Testis (tissue), 2 donors: ENCODE results near the gene DDIT3.

Experiments used
- CTCF ChIP-seq, 3 experiments: fragments of 450-650 bp in 2 of 3; fragments of 200-600 bp in 1 of 3; sonication (generic) in 1 of 3; IDR thresholded peaks; one replicate each; pipeline ENCODE4 v1.5.1; 2016 to 2019; ENCODE audit warnings: antibody characterized with exemption in 3 of 3, mild to moderate bottlenecking in 2 of 3, moderate library complexity in 1 of 3
- POLR2A ChIP-seq: fragments of 450-650 bp; IDR thresholded peaks from one replicate; pipeline ENCODE4 v1.6.1; 2017; ENCODE audit warnings: antibody characterized with exemption, mild to moderate bottlenecking, moderate library complexity

DNA sequence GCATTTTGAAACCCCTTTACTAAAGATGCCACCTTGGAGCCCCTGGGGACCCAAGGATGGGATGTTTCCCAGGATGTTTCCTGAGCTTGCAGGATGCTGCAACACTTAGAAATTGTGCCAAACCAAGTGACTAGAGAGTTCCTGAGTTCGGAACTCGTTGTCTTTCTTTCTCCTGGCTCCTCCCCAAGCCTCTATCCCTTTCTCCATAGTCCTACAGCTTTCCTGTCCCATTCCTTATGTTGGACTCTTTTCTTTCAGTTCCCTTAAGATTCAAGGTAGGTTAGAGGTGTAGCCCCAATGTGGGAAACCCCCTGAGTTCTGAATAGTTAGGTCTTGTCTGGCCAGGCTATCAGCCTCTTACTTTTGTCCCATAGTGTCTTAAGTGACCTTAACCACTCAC is 28.2 kb upstream of the DDIT3 start:
- no peak for TF ChIP-seq CTCF (IDR thresholded peaks at IDR 0.05)
- no peak for TF ChIP-seq POLR2A
